ENCODE data around the gene BICDL1.
"Not testable (repeated sequence)": the region's sequence is repeated elsewhere in the genome, so short reads cannot be mapped to it uniquely, and the experiment has no call there.

The BICDL1 gene

GRCh38 chr12:120000556-120000955 is 11.5 kb downstream of the BICDL1 start:
- no peak for DNase-seq (ENCODE audit: low read depth in 2 of 3, low spot score in 2 of 3)

GRCh38 chr12:120006258-120006975 is 17.4 kb downstream of the BICDL1 start:
- DNase-seq (ENCODE audit: low read depth in 2 of 3, low spot score in 2 of 3) = no peak

GRCh38 chr12:120007272-120007671 is 18.2 kb downstream of the BICDL1 start:
- peak in 1 of 3 experiments; percentile 40 for DNase-seq (ENCODE audit: low read depth in 2 of 3, low spot score in 2 of 3)

- DNase-seq (ENCODE audit: low read depth in 2 of 3, low spot score in 2 of 3) = no peak
These were observed 21.7 kb downstream of the BICDL1 start for GRCh38 chr12:120010661-120011230.

GRCh38 chr12:120012067-120012621 is 23.1 kb downstream of the BICDL1 start:
- peak in 2 of 3 experiments; percentile 40 to 62 for DNase-seq (ENCODE audit: low read depth in 2 of 3, low spot score in 2 of 3)

- no peak for DNase-seq (ENCODE audit: low read depth in 2 of 3, low spot score in 2 of 3)
These were observed 24.8 kb downstream of the BICDL1 start for GRCh38 chr12:120013659-120014380.

GRCh38 chr12:120014381-120014735 is 25.3 kb downstream of the BICDL1 start:
- not testable (repeated sequence) for DNase-seq (ENCODE audit: low read depth in 2 of 3, low spot score in 2 of 3)

GRCh38 chr12:120015313-120015712 is 26.3 kb downstream of the BICDL1 start:
- DNase-seq (ENCODE audit: low read depth in 2 of 3, low spot score in 2 of 3) = peak in 1 of 3 experiments; percentile 30

GRCh38 chr12:120016199-120016598 is 27.2 kb downstream of the BICDL1 start:
- DNase-seq (ENCODE audit: low read depth in 2 of 3, low spot score in 2 of 3) = not testable (repeated sequence)

- DNase-seq (ENCODE audit: low read depth in 2 of 3, low spot score in 2 of 3) = no peak
These were observed 30.2 kb downstream of the BICDL1 start for GRCh38 chr12:120019197-120019596.

- no peak for DNase-seq (ENCODE audit: low read depth in 2 of 3, low spot score in 2 of 3)
These were observed 30.9 kb downstream of the BICDL1 start for GRCh38 chr12:120019938-120020337.

- DNase-seq (ENCODE audit: low read depth in 2 of 3, low spot score in 2 of 3) = no peak
These were observed 35.2 kb downstream of the BICDL1 start for GRCh38 chr12:120024193-120024592.

GRCh38 chr12:120025640-120026039 is 36.6 kb downstream of the BICDL1 start:
- no peak for DNase-seq (ENCODE audit: low read depth in 2 of 3, low spot score in 2 of 3)

- no peak for DNase-seq (ENCODE audit: low read depth in 2 of 3, low spot score in 2 of 3)
These were observed 43.2 kb downstream of the BICDL1 start for GRCh38 chr12:120032242-120032641.

- no peak for DNase-seq (ENCODE audit: low read depth in 2 of 3, low spot score in 2 of 3)
These were observed 48.8 kb downstream of the BICDL1 start for GRCh38 chr12:120037851-120038250.

- DNase-seq (ENCODE audit: low read depth in 2 of 3, low spot score in 2 of 3) = no peak
These were observed 50.7 kb downstream of the BICDL1 start for GRCh38 chr12:120039711-120040110.

GRCh38 chr12:120041386-120042231 is 52.6 kb downstream of the BICDL1 start:
- DNase-seq (ENCODE audit: low read depth in 2 of 3, low spot score in 2 of 3) = no peak

GRCh38 chr12:120045367-120045766 is 56.3 kb downstream of the BICDL1 start:
- DNase-seq (ENCODE audit: low read depth in 2 of 3, low spot score in 2 of 3) = not testable (repeated sequence)

- no peak for DNase-seq (ENCODE audit: low read depth in 2 of 3, low spot score in 2 of 3)
These were observed 58.0 kb downstream of the BICDL1 start for GRCh38 chr12:120047072-120047471.

- DNase-seq (ENCODE audit: low read depth in 2 of 3, low spot score in 2 of 3) = no peak
These were observed 59.2 kb downstream of the BICDL1 start for GRCh38 chr12:120048263-120048662.

GRCh38 chr12:120049426-120049825 is 60.4 kb downstream of the BICDL1 start:
- no peak for DNase-seq (ENCODE audit: low read depth in 2 of 3, low spot score in 2 of 3)
